Activated T-cell treated with anti-CD3 and anti-CD28 coated beads, Interleukin-2, amount 50 U/mL, for 48 hours (primary cell): ENCODE data around the gene THADA.
"Not testable (repeated sequence)": the region's sequence is repeated elsewhere in the genome, so short reads cannot be mapped to it uniquely, and the experiment has no call there.

Experiments
- DNase-seq, 2 experiments: peaks; one replicate each; pipeline ENCODE4 v3.0.0-alpha.2; 2020

The THADA gene

DNA sequence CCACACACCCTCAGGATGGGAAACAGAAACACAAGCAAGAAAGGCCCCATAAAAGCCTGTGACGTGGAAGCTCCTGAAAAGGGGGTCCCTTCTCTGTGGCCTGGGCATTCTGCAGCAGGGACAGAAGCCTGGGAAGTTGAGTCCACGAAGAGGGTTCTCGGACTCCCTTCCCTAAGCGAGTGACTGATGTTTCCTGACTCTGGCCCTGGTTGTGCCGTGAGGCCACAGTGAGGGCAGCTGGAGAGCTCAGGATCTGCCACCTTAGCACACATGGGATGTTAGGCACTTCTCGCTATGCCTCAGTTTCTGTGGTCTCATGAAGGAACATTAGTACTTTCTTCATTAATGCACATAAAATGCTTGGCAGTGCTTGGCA lies 282.2 kb downstream of the THADA start:
- DNase-seq = no peak

DNA sequence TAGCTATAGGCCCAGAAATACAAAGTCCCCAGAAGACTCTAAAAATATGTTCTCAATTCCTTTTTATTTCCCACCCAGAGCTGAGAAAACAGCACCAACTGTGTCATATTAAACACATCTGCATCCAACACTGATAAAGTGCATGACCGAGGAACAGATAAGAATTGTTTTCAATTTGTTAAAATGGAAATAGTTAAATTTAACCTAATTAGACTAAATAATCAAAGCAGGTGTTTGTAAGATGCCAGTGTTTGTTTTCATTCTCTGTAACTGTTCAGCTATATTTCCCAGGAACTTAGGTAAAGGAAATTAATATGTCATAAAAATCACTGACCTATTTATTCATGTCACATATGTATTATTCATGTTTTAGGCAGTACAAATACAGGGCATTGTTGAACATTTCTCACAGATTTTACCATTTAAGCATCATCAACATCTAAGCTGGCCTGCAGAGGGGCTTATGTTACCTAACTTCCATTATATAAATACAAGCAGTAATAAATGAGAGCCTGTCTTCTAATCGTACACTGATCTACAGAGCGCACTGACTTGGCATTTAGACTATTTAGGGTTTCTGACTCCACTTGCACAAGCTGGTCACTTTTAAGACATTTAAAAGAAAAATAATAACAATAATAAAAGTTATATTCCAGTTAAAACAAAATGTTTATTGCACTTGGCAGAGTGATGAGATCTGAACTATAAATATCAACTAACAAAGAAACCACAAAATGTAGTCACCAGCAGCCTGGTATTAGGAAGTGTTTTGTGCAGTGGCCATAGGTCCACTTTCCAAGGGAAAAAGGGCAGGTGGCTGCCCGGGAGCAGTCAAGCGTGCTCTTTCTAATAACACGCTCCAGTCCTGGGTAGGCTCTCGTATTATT lies 282.8 kb downstream of the THADA start:
- DNase-seq = no peak

DNA sequence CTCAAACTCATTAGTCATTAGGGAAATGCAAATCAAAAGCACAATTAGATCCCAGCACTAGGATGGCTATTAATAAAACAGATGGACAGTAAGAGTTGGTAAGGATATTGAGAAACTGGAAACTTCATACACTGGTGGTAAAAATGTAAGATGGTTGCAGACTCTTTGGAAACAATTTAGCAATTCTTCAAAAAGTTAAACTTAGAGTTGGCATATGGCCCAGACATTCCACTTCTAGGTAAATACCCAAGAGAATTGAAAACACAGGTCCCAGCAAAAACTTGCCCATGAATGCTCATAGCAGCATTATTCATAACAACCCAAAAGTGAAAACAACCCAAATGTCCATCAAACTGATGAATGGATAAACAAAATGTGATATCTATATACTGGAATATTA lies 284.6 kb downstream of the THADA start:
- no peak for DNase-seq

DNA sequence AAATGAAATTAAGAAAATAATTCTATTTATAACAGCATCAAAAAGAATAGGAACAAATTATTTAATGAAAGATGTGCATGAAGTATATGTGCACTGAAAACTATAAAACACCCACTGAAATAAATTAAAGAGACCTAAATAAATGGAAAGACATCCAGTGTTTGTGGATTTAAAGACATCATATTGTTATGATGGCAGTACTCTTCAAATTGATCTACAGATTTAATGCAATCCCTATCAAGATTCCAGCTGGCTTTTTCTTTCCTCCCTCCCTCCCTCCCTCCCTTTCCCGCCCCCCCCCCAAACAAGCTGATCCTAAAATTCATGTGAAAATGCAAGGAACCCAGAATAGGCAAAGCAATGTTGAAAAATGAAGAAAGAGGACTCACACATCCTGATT lies 285.9 kb downstream of the THADA start:
- no peak for DNase-seq

DNA sequence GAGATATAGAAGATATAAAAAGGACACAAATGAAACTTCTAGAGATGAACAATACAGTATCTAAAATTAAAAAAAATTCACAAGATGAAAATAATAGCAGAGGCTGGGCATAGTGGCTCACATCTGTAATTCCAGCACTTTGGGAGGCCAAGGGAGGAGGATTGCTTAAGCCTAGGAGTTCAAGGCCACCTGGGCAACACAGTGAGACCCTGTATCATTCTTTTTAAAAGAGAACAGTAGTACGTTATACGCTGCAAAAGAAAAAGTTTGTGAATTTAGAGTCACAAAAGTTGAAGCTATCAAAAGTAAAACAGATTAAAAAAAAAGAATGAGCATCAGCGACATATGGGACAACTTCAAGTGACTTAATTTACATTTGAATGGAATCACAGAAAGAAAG lies 287.9 kb downstream of the THADA start:
- DNase-seq = no peak

DNA sequence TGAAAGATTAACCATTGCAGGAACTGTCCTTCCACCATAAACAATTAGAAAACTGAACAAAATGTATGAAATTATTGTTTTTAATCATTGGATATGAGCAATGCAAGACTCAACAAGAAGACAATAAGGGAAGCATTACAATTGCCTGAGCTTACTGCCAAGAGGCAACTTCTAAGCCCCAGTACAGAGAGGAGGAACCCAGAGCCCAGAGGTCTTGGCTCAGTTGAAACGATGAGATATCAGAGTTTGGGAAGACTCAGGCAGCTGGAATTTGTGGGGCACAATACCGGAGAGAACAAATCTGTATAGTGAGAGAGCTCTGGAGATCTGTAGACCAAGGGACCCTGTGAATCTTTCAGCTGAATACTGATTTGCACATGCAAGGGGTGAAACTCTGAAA lies 288.8 kb downstream of the THADA start:
- DNase-seq = no peak

DNA sequence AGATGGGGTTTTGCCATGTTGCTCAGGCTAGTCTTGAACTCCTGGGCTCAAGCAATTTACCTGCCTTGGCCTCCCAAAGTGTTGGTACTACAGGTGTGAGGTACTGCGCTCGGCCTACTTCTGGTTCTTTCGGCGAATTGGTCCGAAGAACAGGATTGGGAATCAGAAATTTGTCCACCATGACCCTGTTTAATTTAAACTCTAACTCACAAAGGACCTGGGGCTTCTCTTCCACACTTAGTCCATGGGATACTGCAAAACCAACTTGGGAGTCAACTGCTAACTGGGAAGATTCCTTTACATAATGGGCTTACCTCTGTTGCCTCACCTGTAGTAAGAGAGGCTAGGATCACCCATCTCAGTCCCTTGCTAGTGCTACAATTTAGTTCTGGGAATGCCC lies 289.6 kb downstream of the THADA start:
- DNase-seq = no peak

DNA sequence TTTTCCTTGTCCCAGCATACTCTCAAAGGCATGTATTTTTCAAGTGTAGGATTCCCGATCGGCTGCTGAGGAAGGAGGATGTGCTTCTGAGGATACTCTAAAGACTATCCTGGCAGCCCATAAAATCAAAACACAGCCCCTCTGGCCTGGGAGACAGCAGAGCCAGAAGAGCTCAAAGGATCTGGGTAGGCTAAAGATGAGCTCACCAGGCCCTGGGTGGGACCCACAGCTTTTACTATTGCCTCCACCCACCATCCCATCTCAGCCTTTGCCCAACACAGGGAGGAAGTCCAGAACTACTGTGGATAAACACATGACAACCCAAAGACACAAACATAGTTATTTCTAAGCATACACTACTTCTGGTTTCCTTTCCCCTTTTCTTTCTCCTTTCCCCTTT lies 290.3 kb downstream of the THADA start:
- DNase-seq = no peak

DNA sequence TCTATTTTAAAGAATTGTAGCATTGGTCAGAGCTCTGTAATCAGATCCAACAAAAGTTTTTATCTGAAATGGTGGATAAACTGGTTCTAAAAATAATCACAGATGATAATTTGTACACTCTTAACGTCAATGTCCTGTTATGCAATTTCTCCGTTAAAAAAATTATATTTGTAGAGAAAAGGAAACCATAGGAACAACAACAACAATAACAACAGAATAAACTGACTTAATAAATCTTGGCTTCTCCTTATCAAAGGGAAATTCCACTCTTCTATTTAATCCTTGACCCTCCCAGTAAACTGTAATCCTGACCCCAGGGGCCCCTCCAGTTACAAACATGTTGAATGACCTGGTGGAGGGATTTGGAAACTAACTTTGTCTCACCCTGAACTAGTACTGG lies 290.8 kb downstream of the THADA start:
- no peak for DNase-seq

DNA sequence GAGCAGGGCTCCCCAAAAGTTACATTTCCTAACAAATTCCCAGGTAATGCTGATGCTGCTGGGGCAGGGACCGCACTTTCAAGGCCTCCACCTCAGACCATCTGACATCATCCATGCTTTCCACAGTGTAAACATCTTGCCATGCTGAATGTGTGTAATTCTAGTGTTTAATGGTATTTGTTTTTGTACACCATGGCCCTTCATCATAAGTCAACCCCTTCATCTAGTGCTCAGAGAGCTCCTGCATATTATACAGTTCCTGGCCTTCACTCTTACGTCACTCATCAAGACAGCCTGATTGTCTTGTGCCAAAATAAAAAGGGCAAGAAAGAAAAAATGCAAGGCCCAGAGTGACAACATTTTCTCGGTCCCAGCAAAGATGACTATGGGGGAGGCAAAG lies 291.9 kb downstream of the THADA start:
- no peak for DNase-seq

DNA sequence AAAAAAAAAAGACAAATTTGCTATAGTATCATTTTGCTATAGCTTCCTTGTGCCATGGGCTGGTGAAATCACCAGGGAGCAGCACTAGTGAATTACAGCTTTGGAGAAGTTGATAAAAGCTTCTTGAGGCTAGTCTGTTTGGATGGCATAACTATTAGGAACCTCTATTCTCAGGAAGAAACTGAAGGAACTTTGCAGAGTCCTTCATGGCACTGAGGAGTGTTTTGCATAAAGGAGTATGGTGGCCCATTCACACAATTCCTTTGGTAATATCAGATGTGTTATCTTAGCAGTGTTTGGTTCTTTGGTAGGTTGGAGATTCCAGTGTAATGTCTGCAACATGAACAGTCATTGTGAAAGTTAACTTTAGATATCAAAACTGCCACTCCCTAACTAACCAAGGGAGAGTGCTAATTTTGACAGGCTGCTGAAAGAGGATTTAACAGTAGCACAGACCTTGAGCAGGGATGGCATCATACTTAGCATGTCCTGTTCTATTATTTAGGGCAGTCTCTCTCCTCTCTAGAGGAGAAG lies 292.8 kb downstream of the THADA start:
- DNase-seq = no peak

DNA sequence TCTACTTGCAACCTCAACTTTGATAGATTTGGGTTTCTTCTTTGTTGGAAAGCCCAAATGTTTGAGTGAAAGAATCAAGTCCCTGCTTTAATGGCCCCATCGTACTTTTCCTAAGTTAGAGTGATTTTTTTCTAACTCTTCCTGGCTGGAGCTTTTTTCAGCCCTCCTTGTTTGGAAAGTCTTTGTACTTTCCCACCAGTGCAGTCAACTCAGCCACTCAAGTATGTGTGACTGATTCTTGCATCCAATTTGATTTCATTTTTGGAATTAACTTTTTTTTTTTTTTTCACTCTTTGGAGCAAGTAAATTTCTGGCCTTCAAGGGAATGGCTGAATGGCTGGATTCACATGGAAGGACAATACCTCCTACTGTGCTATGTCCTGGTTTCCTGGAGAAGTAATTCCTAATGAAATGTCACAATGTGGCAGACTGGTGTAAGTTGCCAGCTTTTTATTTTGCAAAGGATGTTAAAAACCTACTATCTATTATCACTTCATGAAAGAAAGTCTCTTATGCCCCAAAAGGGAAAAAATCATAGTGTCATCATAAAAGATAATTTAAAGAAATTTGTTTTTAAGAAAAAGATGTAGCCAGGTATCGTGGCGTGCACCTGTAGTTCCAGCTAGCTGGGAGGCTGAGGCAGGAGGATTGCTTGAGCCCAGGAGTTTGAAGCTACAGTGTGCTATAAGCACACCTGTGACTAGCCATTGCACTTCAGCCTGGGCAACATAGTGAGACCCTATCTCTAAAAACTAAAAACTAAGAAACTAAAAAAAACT lies 293.5 kb downstream of the THADA start:
- no peak for DNase-seq

DNA sequence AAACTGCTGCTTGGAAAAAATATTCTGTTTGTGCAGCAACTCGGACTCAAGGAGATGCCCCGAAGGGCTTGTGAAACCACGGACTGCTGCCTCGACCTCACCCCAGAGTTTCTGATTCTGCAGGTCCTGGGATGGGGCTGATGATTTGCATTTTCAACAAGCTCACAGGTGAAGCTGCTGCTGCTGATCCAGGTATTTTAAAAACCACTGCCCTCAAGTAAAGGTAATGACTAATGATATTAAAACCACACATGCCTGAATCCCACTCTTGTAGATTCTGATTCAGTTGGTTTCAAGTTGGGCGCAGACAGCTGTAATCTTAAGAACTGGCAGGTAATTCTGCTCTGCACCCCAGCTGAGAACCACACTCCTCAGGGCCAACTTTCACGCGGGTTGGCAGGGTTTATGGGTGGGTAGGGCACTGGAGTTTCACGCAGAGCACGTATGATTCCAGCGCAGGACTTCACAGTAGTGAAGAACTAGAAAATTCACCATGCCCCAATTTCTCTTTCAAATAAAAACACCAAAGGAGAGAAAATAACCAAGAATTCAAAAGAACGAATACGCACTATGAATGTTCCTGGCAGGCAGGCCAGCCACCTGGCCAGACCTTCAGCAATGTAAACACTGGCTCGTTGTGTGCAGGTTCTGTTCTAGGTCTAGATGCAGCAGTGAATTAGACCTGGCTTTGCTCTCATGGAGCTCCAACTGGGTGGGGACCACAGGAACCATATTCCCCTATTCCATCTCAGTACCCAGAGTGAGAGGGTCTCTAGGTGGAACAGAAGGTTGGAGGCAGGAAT lies 294.9 kb downstream of the THADA start:
- DNase-seq = no peak

DNA sequence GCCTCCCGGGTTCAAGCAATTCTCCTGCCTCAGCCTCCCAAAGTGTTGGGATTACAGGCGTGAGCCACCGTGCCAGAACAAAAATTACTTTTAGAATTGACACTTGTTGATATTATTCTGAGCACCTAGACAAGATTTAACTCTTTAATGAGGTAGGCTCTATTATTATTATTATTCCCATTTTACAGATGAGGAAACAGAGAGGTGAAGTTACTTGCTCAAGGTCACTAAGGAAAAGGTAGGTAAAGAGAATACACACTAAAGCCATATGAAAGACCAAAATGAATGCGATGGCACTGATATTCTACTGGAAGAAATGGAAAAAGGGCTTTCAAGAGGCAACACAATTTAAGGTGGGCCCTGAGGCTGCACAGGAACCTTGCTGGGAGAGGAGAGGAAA lies 295.6 kb downstream of the THADA start:
- DNase-seq = no peak

DNA sequence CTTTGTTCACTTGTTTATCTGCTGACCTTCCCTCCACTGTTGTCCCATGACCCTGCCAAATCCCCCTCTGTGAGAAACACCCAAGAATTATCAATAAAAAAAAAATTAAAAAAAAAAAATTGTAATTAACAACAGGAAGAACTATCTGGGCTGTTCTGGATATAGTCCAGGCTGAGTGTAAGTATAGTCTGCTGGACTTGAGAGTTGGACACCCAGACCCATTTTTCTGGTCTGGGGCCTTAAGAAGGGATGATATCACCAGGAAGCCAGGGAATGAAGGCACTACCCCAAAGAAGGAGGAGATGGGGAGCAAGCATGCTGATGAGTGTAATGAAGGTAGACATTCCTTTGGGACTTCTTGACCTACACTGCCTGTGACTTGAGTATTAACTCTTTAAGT lies 297.3 kb downstream of the THADA start:
- no peak for DNase-seq

DNA sequence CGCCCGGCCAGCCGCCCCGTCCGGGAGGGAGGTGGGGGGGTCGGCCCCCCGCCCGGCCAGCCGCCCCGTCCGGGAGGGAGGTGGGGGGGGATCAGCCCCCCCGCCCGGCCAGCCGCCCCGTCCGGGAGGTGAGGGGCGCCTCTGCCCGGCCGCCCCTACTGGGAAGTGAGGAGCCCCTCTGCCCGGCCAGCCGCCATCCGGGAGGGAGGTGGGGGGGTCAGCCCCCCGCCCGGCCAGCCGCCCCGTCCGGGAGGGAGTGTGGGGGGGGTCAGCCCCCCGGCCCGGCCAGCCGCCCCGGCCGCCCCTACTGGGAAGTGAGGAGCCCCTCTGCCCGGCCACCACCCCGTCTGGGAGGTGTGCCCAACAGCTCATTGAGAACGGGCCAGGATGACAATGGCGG lies 298.1 kb downstream of the THADA start:
- not testable (repeated sequence) for DNase-seq

DNA sequence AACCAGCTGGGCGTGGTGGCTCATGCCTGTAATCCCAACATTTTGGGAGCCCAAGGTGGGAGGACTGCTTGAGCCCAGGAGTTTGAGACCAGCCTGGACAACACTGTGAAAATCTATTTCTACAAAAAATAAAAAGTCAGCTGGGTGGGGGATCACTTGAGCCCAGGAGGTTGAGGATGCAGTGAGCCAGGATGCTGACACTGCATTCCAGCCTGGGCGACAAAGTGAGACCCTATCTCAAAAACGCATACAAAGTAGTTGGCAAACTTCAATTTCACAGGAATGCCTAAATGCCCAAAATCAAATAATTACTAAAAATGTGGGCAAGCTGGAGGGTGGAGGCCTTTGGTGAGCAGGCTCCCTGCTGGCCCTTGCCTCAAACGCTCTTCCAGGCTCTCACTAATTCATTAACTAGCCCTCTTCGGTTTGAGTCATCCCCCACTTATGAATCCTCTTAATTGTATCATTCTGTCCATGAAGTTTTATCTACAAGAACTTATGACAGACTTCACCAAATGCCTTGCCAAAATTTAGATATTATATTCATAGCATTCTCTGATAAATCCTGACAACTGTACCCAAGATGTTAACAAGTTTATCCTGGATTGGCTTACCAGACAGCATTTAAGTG lies 300.8 kb downstream of the THADA start:
- DNase-seq = no peak

DNA sequence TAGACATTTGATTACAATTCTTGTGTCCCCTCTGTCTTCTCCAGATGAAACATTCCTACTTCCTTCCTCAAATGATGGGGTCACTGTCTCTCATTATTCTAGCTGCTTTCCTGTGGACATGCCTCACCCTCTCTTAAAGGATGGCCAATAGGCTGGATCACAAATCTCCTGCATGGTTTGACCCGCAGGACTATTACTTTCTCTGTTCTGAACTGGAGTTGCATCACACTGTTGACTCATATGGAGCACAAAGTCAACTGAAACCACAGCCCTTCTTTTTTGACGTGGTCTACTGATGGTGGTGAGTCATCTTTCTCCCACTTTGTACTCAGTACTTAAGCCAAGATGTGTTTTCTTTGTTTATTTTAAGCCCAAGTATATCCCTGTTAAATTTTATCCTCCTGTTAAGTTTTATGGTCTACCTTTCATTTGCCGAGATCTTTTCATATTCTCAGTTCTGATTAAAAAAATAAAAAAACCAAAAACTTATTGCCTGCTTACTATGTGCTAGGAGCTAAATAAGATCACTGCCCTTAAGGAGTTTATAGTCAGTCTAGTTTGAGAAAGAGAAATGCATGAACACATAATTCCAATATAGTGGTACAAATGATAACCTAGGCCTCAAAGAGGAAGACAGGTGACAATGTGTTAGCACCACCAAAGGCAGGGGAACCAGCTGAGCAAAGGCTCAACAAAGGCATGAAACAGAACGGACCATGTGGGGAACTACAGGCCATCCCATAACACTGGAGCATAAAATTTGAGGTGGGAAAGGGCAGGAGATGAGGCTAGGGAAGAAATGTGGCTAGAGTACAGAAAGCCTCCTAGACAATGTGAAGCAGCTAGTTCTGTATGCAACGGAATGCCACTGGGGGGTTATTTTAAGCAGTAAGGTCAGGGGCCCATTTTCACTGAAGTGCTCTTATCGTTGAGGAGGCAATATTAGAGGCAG lies 301.8 kb downstream of the THADA start:
- DNase-seq = peak; percentile 42 to 52

DNA sequence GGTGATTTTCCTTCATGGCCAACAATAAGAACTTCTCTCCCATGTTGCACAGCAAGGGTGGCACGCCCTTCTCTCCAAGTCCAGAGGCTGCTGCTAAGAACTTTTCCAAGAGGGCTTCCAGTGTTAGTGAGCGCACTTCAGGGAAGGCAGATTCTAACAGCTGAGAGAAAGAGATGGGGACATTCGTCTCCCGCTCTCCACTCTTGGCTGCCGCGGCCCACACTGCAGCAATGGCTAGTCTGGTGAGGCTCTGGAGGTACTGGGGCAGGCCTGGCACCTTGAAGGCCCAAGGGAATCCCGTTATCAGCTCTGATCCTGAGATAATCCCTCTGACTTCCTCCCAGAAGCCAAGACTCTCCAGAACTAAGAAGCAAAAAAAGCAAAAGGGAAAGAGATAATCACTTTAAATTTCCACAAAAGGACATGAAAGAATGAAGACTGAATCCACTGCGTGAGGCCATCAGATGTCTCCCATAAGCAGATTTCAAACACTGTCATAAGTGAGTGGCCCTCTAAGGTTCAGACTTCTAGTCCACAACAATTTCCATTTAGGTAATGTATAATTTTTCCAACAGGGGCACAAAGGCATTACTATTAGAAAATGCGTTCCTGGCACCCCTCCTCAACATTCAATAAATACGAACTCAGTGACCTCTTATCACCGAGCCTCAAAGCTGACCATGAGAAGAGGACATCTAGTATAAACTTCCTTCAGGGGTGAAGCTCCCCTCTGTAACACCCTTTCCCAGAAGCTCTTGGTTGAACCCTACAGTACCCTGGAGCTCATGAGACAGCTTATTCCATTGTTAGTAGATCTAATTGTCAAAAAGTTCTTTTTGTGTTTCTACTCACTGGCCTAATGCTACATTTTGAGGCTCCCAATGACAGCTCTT lies 302.7 kb downstream of the THADA start:
- DNase-seq = no peak

DNA sequence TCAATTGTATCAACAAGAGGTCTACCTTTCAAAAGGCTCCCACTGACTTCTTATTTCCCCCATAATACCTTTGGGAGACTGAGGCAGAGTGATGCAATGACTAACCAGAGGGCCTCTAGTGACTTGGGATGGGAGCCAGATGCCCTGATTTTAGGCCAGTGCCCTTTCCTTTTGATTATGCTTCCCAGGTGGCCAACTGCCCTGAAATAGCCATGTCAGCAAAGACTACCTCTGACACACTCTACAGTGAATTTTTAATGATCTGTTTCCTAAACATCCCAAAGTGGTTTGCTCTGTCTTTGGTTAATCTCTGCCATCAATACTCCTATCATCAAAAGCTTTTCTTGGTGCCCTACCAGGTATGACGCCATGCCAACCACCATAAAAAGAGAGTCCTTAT lies 303.5 kb downstream of the THADA start:
- DNase-seq = no peak
